Heart left ventricle (tissue), 16 donors: ENCODE measurements around the gene THAP2. TPM values are rescaled to one million over a fixed set of nuclear protein-coding genes. Genes with fewer than 3 reads are reported as not detected.

Source experiments
- ATAC-seq, 4 donors: fragments of 200-7000 bp; cut with Tn5 transposase; one replicate each; pipeline ENCODE4 v1.9.1; 2020 to 2022; ENCODE audit warnings: moderate library complexity in 4 of 4, mild to moderate bottlenecking in 3 of 4, moderate number of reproducible peaks in 1 of 4
- DNase-seq, 5 donors: peaks; one replicate each; pipeline ENCODE4 v3.0.0-alpha.2; 2020
- H3K27ac ChIP-seq, 12 donors: fragments of 200-600 bp; sonication (generic) in 4 of 12; one replicate each; pipeline versions ENCODE4 v1.5.0 to v1.8.0; 2016 to 2022; ENCODE audit warnings: mild to moderate bottlenecking in 2 of 12
- H3K27me3 ChIP-seq, 9 donors: fragments of 200-600 bp; sonication (generic) in 2 of 9; one replicate each; pipeline versions ENCODE4 v1.5.1 to v1.8.0; 2016 to 2022; ENCODE audit warnings: mild to moderate bottlenecking in 3 of 9
- H3K36me3 ChIP-seq, 9 donors: fragments of 200-600 bp; sonication (generic) in 2 of 9; one replicate each; pipeline versions ENCODE4 v1.5.0 to v1.8.0; 2018 to 2022; ENCODE audit warnings: mild to moderate bottlenecking in 2 of 9
- H3K4me1 ChIP-seq, 12 donors: fragments of 200-600 bp; sonication (generic) in 4 of 12; one replicate each; pipeline versions ENCODE4 v1.5.0 to v1.8.0; 2016 to 2022; ENCODE audit warnings: mild to moderate bottlenecking in 3 of 12
- H3K4me3 ChIP-seq, 12 donors: fragments of 200-600 bp; sonication (generic) in 4 of 12; one replicate each; pipeline versions ENCODE4 v1.5.0 to v1.8.0; 2017 to 2022; ENCODE audit warnings: mild to moderate bottlenecking in 9 of 12, moderate library complexity in 4 of 12
- H3K9me3 ChIP-seq, 12 donors: fragments of 200-600 bp; sonication (generic) in 4 of 12; one replicate each; pipeline versions ENCODE4 v1.5.0 to v1.8.0; 2016 to 2022; ENCODE audit warnings: mild to moderate bottlenecking in 1 of 12
- POLR2A ChIP-seq, 2 donors: fragments of 450-650 bp; IDR thresholded peaks; one replicate each; pipeline ENCODE4 v1.6.1; 2017; ENCODE audit warnings: antibody characterized with exemption in 2 of 2, mild to moderate bottlenecking in 2 of 2, moderate library complexity in 2 of 2
- WGBS, 4 donors: extraction: QIAGEN DNeasy Blood & Tissue Kit in 2 of 4; methylation state at CpG; one replicate each; pipeline versions ENCODE4 v1.1.5 to v1.1.7; 2013 to 2018; 5-methylcytosine and 5-hydroxymethylcytosine counted together
- intact Hi-C, 10 donors: fragments of 100-400 bp; cut with DNase I; formaldehyde crosslinking; loops; one replicate each; pipeline versions ENCODE4 v1.11.1 to v1.14.2; 2022
- polyA plus RNA-seq, 2 donors: library from polyadenylated mRNA; stranded (reverse); fragments of 200-250 nt; gene quantifications; one replicate each; pipeline ENCODE4 v1.2.3, GENCODE V29; 2013
- total RNA-seq, 9 donors: library from RNA; depleted of rRNA in 2 of 9; stranded (reverse); fragments of >200 nt in 2 of 9; fragmentation: NEBNext Ultra II Directional in 3 of 9; extraction: Animal tissue kit (Norgen Biotek cat#: 25700) in 3 of 9; gene quantifications; one replicate each; pipeline versions ENCODE4 v1.1.0 to v1.2.4, GENCODE V29; 2016 to 2023
- TF ChIP-seq, protein P1 (sequence below), 12 donors: fragments of 200-600 bp; sonication (generic) in 4 of 12; IDR thresholded peaks; one replicate each; pipeline versions ENCODE4 v1.5.0 to v1.8.0; 2018 to 2022; ENCODE audit warnings: antibody characterized with exemption in 12 of 12, mild to moderate bottlenecking in 5 of 12
- donor health status: ischemic (EF 13 %, LVEDD 7.1; RV severe dilation, severe dysfunction).
- donor health status: healthy with polysubstance abuse.
- donor health status: DM: no; HTN: yes; CAD: no.
- donor health status: DM: no; HTN: no; CAD: no.
- donor health status: ischemic (EF 25% LVEDD 6.9; RV normal size, moderate dysfunction).
- donor health status: ischemic (EF 25% LVEDD 5.7; RV mildly dilated, moderate dysfunction).
- donor health status: healthy.
- donor health status: DM: yes; HTN: yes; CAD: no.
- donor health status: ischemic (EF 35%, LVEDD 5.7; RV mildly dilated, moderate dysfunction).
- donor health status: nonischemic (EF 11% LVEDD 7.7; RV severe dilation, severe dysfunction).
- donor health status: DM: yes; HTN: yes; CAD: no.
- donor health status: PGD.
- donor health status: ischemic (EF 29% LVEDD 5.4; RV normal size, mild dysfunction).
- donor health status: nonischemic (EF 23%, LVEDD 6.1; RV moderate dilation, normal function).

THAP2 gene
- total and polyA plus RNA-seq, 11 donors = 2.2 to 13.1 (median 4.5) TPM

DNA sequence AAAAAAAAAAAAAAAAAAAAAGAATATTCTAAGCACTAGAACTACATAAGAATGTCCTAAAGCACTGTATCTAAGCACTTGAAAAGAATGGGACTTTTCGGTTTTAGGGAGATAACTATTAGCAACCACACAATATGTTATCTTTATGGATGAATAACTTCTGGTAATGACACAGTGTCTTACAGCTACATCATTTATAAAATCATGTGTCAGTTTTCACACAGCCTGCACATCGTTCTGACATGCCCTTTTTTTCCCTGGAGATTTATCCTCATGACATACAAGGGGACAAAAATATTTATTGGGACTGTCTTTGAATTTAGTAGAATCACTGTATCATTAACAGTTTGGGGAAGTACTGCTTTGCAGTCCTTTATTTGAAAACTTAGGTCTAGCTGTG is 39.1 kb downstream of the THAP2 start:
- Histone ChIP-seq H3K4me3 (no peak overlapping the region), H3K27me3 (no peaks in the 10 kb centered on the region), H3K36me3 (peaks cover 0 to 70% (median 39%) of the 10 kb centered on the region in 9 donors), H3K9me3 (no peaks in the 10 kb centered on the region), H3K4me1 (no peaks in the 10 kb centered on the region), H3K27ac (no peak overlapping the region)
- TF ChIP-seq, protein P1, sequence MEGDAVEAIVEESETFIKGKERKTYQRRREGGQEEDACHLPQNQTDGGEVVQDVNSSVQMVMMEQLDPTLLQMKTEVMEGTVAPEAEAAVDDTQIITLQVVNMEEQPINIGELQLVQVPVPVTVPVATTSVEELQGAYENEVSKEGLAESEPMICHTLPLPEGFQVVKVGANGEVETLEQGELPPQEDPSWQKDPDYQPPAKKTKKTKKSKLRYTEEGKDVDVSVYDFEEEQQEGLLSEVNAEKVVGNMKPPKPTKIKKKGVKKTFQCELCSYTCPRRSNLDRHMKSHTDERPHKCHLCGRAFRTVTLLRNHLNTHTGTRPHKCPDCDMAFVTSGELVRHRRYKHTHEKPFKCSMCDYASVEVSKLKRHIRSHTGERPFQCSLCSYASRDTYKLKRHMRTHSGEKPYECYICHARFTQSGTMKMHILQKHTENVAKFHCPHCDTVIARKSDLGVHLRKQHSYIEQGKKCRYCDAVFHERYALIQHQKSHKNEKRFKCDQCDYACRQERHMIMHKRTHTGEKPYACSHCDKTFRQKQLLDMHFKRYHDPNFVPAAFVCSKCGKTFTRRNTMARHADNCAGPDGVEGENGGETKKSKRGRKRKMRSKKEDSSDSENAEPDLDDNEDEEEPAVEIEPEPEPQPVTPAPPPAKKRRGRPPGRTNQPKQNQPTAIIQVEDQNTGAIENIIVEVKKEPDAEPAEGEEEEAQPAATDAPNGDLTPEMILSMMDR (IDR thresholded peaks at IDR 0.05) = no peak
- TF ChIP-seq POLR2A (IDR thresholded peaks at IDR 0.05) = no peak
- no peak for DNase-seq
- 47 to 79% (median 76%) methylated on average over 2 of the region's 2 CpGs for WGBS, 4 donors
- intact Hi-C loops = no loop called here
- ATAC-seq = no peak

DNA sequence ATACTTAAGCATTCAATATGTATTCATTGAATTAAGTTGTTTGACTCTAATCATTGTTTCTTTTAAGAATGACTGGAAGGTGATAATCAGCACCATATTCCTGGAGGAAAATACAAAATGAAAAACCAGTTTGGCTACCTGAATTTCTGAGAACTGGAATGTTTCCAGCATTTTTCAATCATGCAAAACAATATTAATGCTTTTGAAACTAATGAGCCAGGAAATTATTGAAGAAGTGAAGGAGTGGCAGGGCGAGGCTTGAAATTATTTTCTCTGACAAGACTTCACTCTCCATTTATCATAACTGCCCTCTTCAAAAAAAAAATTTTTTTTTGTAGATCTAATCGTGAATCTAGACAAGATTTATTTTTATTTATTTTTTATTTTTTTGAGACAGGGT is 40.8 kb downstream of the THAP2 start:
- no peak overlapping the region for H3K4me3 ChIP-seq
- H3K27ac ChIP-seq = no peak overlapping the region
- H3K27me3 ChIP-seq = no peaks in the 10 kb centered on the region
- no peak for ATAC-seq
- intact Hi-C loops = no loop called here
- H3K36me3 ChIP-seq = peaks cover 0 to 54% (median 22%) of the 10 kb centered on the region in 9 donors
- WGBS, 4 donors = 88 to 98% (median 93%) methylated on average over 2 of the region's 2 CpGs
- DNase-seq = no peak
- no peaks in the 10 kb centered on the region for H3K9me3 ChIP-seq
- TF ChIP-seq, protein P1 (IDR thresholded peaks at IDR 0.05) = no peak
- TF ChIP-seq POLR2A (IDR thresholded peaks at IDR 0.05) = no peak
- H3K4me1 ChIP-seq = no peaks in the 10 kb centered on the region

DNA sequence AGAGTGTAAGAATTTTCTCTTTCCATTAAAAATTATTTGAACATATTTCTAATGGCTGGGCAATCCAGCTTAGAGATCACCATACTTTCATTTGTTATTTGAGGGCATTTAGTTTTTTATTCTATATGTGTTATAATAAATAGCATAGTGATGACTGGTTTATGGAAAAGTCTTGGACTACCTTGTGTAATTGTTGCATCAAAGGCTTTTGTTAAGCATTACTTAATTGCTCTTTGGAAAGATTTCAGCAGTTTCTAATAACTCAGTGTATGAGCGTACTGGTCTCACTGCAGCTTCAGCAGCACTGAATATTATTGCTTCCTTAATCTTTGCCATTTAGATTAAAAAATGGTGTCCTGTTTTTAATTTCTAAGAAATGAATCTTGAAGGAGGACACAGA is 44.6 kb downstream of the THAP2 start:
- H3K4me1 ChIP-seq = no peaks in the 10 kb centered on the region
- DNase-seq = no peak
- H3K27ac ChIP-seq = no peak overlapping the region
- WGBS, 4 donors = 96 to 100% (median 97%) methylated on average over 1 of the region's 1 CpG
- no peaks in the 10 kb centered on the region for H3K27me3 ChIP-seq
- no peak for TF ChIP-seq POLR2A (IDR thresholded peaks at IDR 0.05)
- TF ChIP-seq, protein P1 (IDR thresholded peaks at IDR 0.05) = no peak
- H3K4me3 ChIP-seq = no peak overlapping the region
- peaks cover 0 to 24% (median 0%) of the 10 kb centered on the region in 9 donors for H3K36me3 ChIP-seq
- intact Hi-C loops = no loop called here
- no peak for ATAC-seq
- peaks cover 0 to 18% (median 2%) of the 10 kb centered on the region in 12 donors for H3K9me3 ChIP-seq

DNA sequence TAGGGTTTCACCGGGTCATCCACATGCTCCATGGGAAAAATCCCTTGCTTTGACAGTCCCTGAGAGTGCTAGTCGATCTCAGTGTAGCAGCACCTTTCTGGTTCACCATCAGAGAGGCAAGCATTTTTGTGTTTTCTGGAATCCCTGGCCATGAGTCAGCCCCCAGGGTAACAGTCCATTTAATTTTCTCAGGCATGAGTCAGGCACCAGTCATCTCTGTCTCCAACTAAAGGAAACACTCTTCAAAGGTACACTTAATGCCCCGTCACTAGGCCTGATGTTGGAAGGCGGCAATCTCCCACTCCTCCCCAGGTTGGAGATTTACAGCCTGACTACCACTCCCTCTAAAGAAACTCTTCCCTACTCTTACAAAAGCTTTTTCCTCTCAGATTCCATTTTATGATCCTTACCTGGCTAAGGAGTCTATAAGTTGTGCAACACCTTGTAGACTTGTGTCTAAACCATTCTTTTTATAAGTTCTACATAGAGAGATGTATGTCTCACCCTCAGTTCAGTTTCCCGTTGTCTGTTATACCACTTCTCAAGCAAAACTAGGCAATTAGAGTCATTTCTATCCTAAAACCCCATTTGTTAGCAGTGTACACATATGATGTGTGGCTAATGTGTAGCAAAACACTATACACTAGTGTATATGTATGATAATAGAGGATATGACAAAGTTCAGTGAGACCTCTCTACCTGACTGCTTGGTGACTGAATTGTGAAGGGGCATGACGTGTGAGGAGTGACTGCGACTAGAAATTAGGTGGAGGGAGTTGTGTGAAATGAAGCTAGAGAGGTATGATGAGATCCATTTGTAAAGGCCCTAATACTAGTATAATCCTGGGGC is 46.4 kb downstream of the THAP2 start:
- TF ChIP-seq, protein P1 (IDR thresholded peaks at IDR 0.05) = no peak
- TF ChIP-seq POLR2A (IDR thresholded peaks at IDR 0.05) = no peak
- peaks cover 0 to 6% (median 0%) of the 10 kb centered on the region in 9 donors for H3K36me3 ChIP-seq
- ATAC-seq = no peak
- intact Hi-C loops = no loop called here
- H3K4me3 ChIP-seq = no peak overlapping the region
- H3K9me3 ChIP-seq = peaks cover 0 to 32% (median 2%) of the 10 kb centered on the region in 12 donors
- H3K27ac ChIP-seq = no peak overlapping the region
- H3K4me1 ChIP-seq = no peaks in the 10 kb centered on the region
- no peaks in the 10 kb centered on the region for H3K27me3 ChIP-seq
- DNase-seq = no peak
- WGBS, 4 donors = 92 to 94% (median 93%) methylated on average over 7 of the region's 7 CpGs
